Stimulated activated CD8-positive, alpha-beta memory T cell treated with anti-CD3 and anti-CD28 coated beads, Interleukin-15, amount 100 ng/mL, for 4 hours (primary cell): ENCODE results near the gene RPP25L.

Experiments
- DNase-seq, 2 donors: peaks; one replicate each; pipeline ENCODE4 v3.0.0-alpha.2; 2020; ENCODE audit warnings: low read depth in 2 of 2

RPP25L gene

GRCh38 chr9:34585946-34586669 lies 25.8 kb downstream of the RPP25L start:
- no peak for DNase-seq

- no peak for DNase-seq
Measured at GRCh38 chr9:34584970-34585369, 26.9 kb downstream of the RPP25L start.

- DNase-seq: no peak
Measured at GRCh38 chr9:34582787-34583186, 29.1 kb downstream of the RPP25L start.

- DNase-seq: no peak
Measured at GRCh38 chr9:34581318-34581717, 30.6 kb downstream of the RPP25L start.

GRCh38 chr9:34580358-34580757 lies 31.5 kb downstream of the RPP25L start:
- DNase-seq: no peak

- no peak for DNase-seq
Measured at GRCh38 chr9:34579808-34580163, 32.1 kb downstream of the RPP25L start.

- no peak for DNase-seq
Measured at GRCh38 chr9:34579104-34579807, 32.6 kb downstream of the RPP25L start.

- no peak for DNase-seq
Measured at GRCh38 chr9:34578241-34579103, 33.4 kb downstream of the RPP25L start.

GRCh38 chr9:34577400-34578240 lies 34.3 kb downstream of the RPP25L start:
- DNase-seq: no peak

GRCh38 chr9:34576597-34577399 lies 35.1 kb downstream of the RPP25L start:
- no peak for DNase-seq

- no peak for DNase-seq
Measured at GRCh38 chr9:34575862-34576596, 35.9 kb downstream of the RPP25L start.

GRCh38 chr9:34575241-34575640 lies 36.7 kb downstream of the RPP25L start:
- no peak for DNase-seq

- no peak for DNase-seq
Measured at GRCh38 chr9:34574571-34574970, 37.3 kb downstream of the RPP25L start.

- no peak for DNase-seq
Measured at GRCh38 chr9:34573599-34574325, 38.1 kb downstream of the RPP25L start.

GRCh38 chr9:34572628-34573027 lies 39.3 kb downstream of the RPP25L start:
- DNase-seq: no peak

- DNase-seq: no peak
Measured at GRCh38 chr9:34572092-34572491, 39.8 kb downstream of the RPP25L start.

GRCh38 chr9:34571481-34571810 lies 40.5 kb downstream of the RPP25L start:
- DNase-seq: no peak

- no peak for DNase-seq
Measured at GRCh38 chr9:34570809-34571480, 41.0 kb downstream of the RPP25L start.

GRCh38 chr9:34570376-34570775 lies 41.5 kb downstream of the RPP25L start:
- DNase-seq: no peak
